ENCODE results near the gene NEDD9.

The NEDD9 gene

DNA sequence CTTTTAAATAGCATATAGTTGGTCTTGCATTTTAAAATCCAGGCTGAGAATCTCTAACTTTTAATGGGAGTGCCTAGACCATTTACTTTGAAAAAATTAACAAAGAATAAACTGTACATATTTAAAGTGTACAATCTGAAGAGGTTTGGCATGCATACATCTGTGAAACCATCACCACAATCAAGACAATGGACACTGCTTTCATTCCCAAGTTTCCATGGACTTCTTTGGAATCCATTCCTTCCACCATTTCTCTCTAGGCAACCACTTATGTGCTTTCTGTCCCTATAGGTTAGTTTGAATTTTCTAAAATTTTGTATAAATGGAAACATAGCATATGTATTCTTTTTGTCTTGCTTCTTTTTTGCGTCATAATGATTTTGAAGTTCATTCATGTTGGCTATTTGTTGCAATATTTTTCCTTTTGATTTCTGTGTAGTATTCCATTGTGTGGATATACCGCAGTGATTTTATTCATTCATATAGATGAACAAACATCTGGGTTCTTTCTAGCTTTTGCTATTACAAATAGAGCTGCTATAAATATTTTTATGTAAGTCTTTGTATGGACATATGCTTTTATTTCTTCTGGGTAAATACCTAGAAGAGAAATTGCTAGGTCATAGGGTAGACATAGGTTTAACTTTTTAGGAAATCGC is 50.9 kb downstream of the NEDD9 start:
- no peak for DNase-seq (ENCODE audit: low read depth, low spot score)

DNA sequence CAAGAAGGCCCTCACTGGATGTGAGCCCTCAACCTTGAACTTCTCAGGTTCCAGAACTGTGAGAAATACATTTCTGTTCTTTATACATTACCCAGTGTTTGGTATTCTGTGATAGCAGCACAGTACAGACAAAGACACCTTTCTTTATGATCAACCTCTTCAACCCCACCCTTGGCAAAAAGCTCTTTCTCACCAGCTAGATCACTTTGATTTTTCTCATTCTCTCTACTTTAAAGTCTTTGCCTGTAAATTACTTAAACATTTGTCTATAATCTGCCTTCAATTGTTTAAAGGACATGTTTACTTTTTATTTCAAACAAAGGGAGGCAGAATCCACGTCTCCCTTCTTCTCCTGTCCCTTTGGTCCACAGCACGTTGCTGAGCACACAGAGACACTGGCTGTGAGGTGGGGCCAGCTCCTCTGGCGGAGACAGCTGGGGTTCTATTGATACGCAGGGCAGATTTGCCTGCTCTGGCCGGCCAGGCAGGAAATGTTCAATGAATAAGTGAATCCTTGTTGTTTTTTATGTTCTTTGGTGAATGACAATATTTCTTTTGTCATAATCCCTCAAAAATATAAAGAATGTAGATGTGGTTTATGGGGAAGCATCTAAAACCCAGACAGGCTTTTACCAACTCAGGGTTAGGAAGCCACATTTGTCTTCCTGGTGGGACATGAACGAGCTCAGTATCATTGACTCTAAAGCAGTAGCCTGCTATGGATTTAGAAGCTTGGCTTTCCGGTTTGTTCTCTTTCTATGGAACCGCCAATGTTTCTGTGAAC is 52.9 kb downstream of the NEDD9 start:
- no peak for DNase-seq (ENCODE audit: low read depth, low spot score)

DNA sequence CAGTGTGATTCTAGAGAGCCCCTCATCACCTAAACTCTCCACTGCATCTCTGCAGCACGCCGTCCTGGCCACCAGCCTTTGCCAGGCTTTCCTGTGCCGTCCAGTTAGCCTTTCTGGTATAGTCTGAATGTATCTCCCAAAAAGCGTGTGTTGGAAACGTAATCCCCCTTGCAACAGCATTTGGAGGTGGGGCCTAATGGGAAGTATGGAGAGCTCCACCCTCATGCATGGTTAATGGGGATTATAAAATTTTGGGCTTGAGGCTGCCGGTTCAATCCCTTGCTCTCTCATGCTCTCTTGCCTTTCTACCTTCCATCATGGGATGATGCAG is 53.4 kb downstream of the NEDD9 start:
- DNase-seq (ENCODE audit: low read depth, low spot score), result no peak

DNA sequence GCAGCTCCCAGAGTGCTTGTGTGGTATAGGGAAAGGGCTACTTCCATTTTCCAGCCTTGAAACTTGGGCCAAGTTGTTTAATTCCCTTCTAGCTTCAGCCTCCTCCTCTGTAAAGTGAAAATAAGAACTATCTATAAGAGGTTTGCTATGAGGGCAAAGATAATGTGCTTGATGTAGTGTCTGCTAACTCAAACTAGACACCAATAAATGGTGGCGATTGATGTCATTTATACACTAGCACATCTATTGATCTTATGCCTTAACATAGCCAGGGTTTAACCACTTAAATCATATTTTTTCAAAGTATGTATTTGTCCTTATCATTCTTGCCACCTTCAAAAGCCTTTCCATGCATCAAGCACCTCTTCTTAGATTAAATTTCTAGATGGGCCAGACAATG is 55.2 kb downstream of the NEDD9 start:
- no peak for DNase-seq (ENCODE audit: low read depth, low spot score)

DNA sequence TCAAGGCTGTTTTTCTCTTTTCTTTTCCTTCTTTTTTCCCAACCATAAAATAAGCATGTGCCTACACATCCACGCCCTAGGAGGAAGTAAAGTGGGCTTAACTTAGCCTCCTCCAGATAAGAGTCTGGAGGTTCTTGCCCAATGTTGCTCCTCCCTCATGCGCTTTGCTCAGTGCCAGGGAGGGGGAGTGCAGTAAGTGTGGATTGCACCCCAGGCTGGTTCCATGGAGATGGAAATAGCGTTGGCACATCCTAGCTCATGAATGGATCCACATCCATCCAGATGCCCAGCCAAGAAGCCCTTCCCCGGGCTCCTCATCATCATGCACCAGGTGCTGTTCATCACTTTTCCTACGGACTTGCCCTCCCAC is 58.2 kb downstream of the NEDD9 start:
- DNase-seq (ENCODE audit: low read depth, low spot score), result no peak

DNA sequence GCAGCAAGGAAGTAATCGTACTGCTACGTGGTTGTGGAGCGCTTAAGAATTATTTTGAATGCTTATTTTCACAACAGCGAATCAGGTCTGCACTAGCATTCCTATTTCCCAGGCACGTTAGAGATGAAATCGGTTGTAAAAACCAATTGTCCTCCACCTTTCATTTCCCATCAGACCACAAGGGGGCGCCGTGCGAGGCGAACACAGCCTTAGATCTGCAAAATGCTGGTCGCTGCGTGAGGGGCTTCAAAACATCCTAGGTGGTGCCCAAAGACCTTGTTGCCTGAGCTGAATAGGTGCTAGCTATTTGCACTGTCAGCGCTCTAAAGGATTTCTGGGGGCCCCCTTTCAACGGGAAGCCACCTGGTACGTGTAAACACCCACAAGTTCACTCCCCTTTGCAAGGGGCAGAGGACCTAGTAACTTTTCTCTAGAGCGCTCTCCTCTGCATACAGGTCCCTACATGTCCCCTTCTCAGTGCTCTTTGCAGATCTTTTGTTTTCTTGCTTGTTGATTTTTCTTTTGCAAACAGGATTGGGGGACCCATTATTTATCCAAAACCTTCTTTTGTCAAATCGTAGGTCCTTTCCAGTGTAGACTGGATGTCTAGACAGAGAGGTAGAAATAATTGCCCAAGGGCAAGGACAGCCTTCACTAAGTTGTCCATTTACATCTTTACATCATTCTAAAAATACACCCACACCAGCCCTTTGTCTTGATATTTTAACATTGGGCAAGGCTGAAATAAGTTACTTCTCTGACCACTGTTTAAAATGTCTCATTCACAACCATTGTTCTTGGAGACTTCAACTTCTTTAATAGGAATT is 59.8 kb downstream of the NEDD9 start:
- DNase-seq (ENCODE audit: low read depth, low spot score), result peak; percentile 74

DNA sequence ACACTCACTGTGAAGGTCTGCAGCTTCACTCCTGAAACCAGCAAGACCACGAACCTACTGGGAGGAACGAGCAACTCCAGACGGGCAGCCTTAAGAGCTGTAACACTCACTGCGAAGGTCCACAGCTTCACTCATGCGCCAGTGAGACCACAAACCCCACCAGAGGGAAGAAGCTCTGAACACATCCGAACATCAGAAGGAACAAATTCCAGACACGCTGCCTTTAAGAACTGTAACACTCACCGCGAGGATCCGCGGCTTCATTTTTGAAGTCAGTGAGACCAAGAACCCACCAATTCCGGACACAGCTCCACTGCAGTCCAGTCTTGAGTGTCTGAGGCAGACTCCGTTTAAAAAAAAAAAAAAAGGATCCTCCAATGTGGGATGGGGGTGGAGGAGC is 60.5 kb downstream of the NEDD9 start:
- DNase-seq (ENCODE audit: low read depth, low spot score), result no peak

DNA sequence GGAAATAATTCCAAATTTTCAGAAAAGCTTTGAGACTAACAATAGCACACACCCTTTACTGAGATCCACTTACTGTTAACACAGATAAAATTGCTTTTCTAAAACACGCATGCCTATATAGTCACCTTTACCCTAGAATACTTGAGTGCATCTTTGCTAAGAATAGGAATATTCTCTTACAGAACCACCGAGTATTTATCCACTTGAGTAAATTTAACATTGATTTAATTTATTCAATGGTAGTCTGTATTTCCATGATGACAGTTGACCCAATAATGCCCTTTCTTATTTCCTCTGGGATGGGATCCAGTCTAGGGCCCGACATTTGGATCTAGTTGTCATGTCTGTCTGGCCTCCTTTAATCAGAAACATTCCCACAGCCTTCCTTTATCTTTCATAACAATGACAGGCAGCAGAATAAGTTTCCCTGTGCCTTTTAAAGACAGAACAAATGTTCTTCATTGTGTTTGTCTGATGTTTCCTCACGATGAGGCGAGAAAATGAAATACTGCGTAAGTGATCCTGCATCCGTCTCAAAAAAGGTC is 64.3 kb downstream of the NEDD9 start:
- DNase-seq (ENCODE audit: low read depth, low spot score), result no peak

DNA sequence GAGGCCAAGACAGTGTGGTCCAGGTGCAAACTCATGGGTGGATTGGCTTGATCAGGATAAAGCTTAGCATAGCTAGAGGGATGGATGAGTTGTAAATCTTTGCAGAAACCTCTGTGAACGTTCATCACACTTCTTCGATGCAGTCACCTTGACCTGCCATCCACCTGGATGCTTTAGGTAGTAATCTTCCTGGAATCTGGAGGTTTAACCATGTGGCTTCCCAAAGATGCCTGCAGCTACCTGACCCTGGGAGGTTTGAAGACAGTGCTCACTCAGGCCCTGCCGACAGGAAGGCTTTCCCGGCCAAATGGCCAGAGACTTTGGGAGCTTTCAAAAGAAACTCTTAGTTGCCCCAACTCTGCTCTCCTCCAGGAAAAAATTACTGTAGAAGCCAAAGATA is 65.5 kb downstream of the NEDD9 start:
- DNase-seq (ENCODE audit: low read depth, low spot score), result no peak

DNA sequence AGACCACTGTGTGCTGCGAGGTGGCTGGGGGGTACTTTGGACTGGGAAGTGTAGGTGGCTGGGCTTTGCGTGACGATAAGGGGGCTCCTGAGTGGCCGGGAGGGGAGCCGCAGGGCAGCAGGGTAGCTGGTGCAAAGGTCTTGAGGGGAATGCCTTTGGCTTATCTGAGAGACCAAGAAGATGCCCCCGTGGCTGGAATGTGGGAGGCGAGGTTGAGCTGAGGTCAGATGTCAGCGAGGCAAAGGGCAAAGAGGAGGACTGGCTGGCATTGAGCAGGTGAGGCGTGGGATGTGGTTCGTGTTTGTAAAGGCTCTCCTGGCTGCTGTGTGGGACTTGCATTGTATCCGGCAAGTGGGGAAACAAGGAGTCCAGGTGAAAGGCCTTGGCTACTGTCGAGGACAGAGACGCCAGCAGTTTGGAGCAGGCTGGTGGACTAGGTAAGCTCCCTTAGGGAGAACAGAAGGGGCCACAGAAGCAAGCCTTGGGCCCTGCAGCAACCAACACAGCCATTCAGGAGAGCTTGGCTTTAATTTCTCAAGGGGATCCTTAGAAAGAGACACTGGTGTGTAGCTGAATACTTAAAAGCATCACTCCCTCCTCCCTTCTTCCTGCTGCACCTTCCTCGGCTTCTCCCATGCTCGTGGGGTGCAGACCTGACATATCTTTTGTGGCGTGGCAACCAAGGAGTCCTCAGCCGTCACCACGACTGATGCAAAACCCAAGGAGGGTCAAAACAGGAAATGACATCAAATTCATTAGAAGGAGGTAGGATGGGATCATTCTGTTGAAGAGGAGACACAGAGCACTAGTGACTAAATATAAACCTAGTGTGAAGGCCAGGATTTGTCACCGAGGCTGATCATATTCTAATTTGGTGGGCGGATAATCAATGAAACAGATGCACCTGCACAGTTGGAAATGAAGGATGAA is 67.5 kb downstream of the NEDD9 start:
- DNase-seq (ENCODE audit: low read depth, low spot score), result no peak

DNA sequence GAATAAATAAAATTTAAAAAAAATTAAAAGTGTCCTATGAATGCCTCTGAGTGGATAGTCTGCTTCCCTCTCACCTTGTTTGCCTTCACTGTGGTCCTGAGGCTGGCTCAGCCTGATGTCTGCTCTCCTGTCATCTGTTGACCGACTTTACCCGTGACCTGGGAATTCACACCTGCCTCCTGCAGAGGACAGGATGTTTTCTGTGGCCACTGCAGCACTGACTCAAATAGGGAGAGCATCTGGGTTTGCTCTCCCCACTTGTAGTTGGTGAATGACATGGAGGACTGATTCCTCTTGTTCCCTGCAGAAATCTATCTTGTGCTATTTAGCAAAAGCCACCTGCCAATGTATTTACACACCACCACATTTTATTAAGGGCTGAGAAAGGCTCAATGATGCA is 68.5 kb downstream of the NEDD9 start:
- DNase-seq (ENCODE audit: low read depth, low spot score), result no peak

DNA sequence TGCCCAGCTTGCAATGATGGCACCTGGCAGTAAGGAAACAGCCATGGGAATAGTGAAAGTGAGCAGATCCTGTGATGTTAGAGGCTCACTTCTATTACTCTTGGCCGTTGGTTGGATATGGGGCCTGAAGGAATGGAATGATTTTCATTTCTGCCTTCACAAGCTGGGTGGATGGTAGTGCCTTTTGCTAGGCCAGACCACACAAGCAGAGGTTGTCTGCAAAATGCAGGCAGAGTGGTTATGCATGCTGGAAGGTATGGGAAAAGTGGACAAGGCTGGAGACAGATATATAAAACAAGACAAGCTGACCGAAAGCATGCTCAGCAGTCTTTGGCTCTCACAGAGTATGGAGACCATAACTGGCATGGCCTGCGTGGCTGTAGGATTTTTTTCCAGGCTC is 70.2 kb downstream of the NEDD9 start:
- no peak for DNase-seq (ENCODE audit: low read depth, low spot score)

DNA sequence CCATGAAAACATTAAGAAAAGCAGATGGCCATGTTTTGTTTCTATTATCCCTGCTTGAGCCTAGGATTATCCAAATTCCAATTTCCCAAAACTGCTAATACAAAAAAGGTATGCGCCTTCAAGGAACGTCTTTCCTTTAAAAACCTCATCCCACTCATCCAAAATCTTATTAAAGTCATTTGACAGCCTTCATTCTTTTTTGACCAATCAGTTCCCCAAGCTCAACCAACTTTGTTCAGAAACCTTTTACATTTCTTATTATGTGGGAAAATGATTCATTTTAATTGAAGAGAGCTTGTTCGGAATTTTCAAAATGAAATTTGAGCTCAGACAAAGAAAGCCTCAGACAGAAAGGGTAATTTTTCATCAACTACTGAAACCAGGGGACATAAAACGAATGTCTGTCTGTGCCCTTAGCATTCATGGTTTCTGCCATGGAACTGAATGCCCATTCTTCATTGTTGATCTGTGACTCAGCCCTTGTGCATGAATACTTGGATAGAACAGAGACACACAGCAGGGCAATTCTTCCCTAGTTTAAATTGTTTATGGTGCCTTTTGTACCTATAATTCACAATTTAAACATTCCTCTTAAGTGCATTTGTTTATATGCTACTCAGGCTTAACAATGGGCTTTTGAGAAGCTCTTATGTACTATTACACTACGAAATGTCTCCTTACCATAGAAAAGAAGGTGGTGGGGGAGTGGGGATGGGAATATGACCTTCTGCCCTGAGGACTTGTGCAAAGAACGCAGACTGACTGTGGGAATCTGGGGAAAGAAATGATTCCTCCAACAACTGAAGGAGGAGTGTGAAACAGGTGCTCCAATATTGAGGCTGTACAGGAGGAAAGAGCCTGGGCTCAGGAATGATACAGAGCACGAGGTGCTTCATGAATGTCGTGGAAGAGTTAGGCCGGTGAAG is 71.2 kb downstream of the NEDD9 start:
- peak; percentile 79 for DNase-seq (ENCODE audit: low read depth, low spot score)

DNA sequence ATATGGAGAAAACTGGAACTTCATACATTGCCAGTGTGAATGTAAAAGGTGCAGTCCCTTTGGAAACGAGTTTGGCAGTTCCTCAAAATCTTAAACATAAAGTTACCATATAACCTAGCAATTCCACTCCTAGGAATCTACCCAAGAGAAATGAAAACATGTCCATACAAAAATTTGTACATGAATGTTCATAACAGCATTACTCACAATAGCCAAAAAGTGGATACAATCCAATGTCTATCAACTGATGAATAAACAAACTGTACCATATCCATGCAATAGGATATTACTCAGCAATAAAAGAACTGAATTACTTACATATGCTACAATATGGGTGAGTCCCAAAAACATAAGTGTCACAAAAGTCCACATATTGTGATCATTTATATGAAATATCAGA is 72.3 kb downstream of the NEDD9 start:
- no peak for DNase-seq (ENCODE audit: low read depth, low spot score)

DNA sequence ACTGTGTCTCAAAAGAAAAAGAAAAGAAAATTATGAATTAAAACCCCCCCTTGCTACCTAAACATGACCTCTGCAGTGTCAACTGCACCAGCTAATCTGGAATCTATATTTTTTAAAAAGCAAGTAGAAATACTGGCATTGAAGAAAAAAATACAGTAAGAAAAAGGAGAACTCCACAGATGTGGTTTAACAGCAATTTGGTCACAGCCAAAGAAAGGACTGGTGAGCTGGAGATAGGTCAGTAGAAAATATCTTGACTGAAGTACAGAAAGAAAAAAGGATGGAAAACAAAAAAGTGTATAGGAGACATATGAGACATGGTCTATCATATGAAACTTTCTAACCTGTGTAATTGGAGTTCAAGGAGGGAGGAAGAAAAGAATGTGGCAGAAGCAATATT is 76.9 kb downstream of the NEDD9 start:
- no peak for DNase-seq (ENCODE audit: low read depth, low spot score)

DNA sequence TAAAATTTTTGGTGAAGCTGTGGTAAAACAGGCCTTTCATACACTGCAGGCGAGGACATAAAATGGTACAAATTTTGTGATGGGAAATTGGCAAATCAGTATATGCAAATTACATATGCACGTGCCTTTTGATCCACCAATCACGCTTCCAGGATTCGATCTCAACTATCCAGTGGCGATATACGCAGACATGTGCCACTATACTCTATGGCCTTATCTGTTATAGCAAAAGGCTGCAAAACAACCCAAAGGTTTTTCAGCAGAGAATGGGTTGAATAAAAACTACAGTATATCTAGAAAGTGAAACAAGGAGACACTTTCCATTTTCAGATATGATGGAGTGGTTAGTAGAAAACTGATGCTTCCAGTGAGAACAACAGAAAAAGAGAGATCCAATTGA is 79.0 kb downstream of the NEDD9 start:
- no peak for DNase-seq (ENCODE audit: low read depth, low spot score)

DNA sequence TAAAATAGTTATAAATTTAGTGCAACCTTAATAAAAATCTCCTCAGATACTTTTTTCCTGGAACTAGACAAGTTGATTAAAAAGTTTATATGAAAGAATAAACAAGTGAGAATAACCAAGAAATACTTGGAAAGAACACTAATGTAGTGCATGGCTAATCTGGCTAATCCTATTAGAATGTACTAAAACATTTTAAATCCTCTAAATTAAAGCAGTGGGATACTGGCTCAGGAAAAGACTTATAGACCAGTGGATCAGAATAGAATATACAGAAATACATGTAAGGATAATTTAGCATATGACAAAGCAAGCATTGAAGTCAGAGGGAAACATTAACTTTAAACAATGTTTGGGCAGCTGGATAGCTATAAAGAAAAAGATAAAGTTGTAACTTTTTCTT is 79.9 kb downstream of the NEDD9 start:
- DNase-seq (ENCODE audit: low read depth, low spot score), result no peak

DNA sequence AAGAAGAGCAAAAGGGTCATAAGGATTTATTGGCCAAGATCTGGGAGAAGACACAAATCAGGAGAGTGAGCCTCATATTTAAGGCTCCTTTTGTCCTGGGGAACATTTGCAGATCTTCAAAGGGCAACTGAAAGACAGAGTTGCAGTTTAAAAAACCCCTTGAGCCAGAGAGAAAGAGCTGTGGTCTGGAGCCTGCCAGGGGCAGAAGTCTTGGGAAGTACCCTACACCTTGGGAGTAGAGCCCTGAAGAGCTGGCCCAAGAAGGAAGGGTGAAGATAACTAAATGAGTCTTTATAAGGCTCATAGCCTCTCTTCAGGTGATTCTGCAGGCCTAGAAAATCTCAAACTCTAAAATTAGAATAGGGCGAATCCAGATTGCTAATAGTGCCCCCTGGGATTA is 81.0 kb downstream of the NEDD9 start:
- DNase-seq (ENCODE audit: low read depth, low spot score), result no peak

DNA sequence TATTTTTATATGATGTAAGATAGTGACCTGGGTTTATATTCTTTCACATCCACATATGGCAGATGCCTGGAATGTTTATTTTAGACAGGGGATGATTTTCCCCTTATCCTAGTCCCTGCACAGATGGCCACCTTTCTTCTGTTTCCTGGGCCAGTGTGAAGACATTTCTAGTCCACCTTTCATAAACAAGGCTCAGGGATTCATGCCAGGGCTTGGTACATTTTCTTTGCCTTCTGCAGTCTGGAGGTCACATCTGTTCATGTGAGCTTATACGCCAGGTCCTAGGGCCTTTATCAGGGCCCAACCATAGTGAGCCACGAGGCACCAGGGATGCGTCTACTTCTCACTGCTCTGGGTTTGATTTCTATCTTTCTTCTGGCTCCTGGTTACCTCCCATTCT is 82.9 kb downstream of the NEDD9 start:
- DNase-seq (ENCODE audit: low read depth, low spot score), result no peak

DNA sequence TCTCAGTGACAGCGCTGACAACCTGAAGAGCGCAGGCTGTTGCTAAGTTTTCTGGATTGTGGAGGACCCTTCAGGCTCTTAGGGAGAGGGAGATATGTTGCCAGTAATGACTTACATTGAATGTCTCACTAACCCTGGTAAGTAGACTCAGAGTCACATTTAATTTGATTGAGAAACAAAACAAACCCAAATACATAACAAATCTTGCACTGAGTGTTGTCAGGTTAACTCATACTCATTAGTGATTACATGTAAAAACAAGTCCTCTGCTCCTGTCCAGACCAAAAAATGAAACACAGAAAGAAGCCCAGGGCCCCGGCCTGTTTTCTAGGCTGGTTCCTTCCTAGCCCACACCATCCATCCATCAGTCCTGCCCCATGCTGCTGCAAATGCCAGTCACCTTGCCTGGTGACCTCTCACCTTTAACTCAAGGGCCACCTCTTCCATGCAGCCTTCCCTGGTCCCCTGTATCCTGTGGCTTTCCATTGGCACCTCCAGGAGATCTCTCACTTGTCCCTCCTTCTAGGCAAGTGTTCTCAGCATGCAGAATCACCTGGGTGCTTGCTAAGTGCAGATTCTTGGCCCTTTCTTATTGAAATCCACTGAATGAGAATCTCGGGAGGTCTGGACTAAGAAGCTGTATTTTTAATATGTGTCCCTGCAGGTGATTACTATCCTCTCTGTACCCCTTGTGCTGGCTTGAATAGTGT is 86.2 kb downstream of the NEDD9 start:
- no peak for DNase-seq (ENCODE audit: low read depth, low spot score)
